Measurements from ENCODE around the gene TMPRSS6.

The TMPRSS6 gene

GRCh38 chr22:37146051-37146385 is 36.5 kb upstream of the TMPRSS6 start:
- no peaks in the 10 kb centered on the region for H3K9me3 ChIP-seq (ENCODE audit: control insufficient read depth, insufficient read depth, low read length)
- H3K9me2 ChIP-seq (replicated peaks; ENCODE audit: control insufficient read depth, low read length) = no peaks in the 10 kb centered on the region
- 0 out of 2 replicates have a peak, but pooled peaks cover 6% of the 10 kb centered on the region for H3K27me3 ChIP-seq (ENCODE audit: control insufficient read depth, low read length)
- no peak overlapping the region for H3K4me2 ChIP-seq (ENCODE audit: low read length)
- no peak overlapping the region for H3K4me3 ChIP-seq (ENCODE audit: low read length)
- no peaks in the 10 kb centered on the region for H3K79me2 ChIP-seq (ENCODE audit: control insufficient read depth, low read length)
- no peaks in the 10 kb centered on the region for H3K36me3 ChIP-seq (ENCODE audit: control insufficient read depth, low read length)
- no peak for TF ChIP-seq EZH2phosphoT487 (IDR thresholded peaks at IDR 0.05; ENCODE audit: borderline replicate concordance, low read length)
- no peaks in the 10 kb centered on the region for H4K20me1 ChIP-seq (ENCODE audit: control insufficient read depth, insufficient read depth, low read depth, low read length)
- H3F3A ChIP-seq (ENCODE audit: control insufficient read depth, insufficient read depth) = no peaks in the 10 kb centered on the region
- peaks cover 8% of the 10 kb centered on the region; the same call in 1 of the 2 replicates for H3K4me1 ChIP-seq (ENCODE audit: control insufficient read depth, low read length)
- no peak overlapping the region for H3K27ac ChIP-seq (ENCODE audit: low read depth, low read length)

DNA sequence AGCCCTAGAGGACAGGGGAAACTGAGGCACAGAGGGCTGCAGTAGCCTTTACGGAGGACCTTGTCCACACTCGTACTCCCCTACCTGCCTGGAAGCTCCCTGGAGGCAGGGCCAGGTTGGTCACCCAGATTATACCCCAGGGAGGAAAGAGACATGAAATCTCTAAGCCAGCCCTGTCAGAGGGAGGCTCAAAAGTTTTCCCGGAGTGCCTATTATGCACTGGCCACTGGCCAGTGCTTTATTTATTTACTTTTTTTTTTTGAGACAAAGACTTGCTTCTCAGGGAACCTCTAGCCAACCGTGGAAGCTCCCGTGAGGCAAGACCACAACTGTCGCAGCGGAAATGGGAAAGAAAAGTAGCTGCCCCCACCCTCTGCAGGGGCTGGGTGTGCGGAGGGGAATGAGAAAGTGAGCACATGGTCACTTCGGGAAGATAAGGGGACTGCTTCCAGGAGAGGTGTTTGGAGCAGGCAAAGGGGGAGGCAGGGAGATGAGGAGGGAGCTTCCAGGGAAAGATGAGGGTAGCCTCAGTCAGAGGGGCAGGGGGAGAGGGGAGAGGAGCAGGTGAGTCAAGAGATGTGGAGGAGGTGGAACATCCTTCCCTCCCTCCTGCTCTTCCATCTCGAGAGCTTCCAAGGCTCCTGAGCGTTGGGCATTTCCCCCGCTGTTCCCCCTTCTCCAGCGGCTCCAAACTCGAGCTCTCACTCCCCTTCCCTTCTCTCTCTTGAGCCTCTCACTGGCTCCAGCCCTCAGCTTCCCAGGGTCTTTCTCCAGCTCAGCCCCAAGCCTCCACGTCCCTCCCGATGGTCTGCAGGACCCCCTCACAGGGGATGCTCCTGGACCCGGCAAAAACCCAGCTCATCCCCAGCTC is 35.9 kb upstream of the TMPRSS6 start:
- no peaks in the 10 kb centered on the region for H3F3A ChIP-seq (ENCODE audit: control insufficient read depth, insufficient read depth)
- H4K20me1 ChIP-seq (ENCODE audit: control insufficient read depth, insufficient read depth, low read depth, low read length) = no peaks in the 10 kb centered on the region
- TF ChIP-seq, protein P1, sequence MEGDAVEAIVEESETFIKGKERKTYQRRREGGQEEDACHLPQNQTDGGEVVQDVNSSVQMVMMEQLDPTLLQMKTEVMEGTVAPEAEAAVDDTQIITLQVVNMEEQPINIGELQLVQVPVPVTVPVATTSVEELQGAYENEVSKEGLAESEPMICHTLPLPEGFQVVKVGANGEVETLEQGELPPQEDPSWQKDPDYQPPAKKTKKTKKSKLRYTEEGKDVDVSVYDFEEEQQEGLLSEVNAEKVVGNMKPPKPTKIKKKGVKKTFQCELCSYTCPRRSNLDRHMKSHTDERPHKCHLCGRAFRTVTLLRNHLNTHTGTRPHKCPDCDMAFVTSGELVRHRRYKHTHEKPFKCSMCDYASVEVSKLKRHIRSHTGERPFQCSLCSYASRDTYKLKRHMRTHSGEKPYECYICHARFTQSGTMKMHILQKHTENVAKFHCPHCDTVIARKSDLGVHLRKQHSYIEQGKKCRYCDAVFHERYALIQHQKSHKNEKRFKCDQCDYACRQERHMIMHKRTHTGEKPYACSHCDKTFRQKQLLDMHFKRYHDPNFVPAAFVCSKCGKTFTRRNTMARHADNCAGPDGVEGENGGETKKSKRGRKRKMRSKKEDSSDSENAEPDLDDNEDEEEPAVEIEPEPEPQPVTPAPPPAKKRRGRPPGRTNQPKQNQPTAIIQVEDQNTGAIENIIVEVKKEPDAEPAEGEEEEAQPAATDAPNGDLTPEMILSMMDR (IDR thresholded peaks at IDR 0.05; ENCODE audit: low read depth, low read length, poor library complexity, severe bottlenecking) = no peak
- TF ChIP-seq EZH2phosphoT487 (IDR thresholded peaks at IDR 0.05; ENCODE audit: borderline replicate concordance, low read length) = no peak
- no peak overlapping the region for H3K4me3 ChIP-seq (ENCODE audit: low read length)
- H3K9me2 ChIP-seq (replicated peaks; ENCODE audit: control insufficient read depth, low read length) = no peaks in the 10 kb centered on the region
- 0 out of 2 replicates have a peak, but pooled peaks cover 6% of the 10 kb centered on the region for H3K27me3 ChIP-seq (ENCODE audit: control insufficient read depth, low read length)
- no peaks in the 10 kb centered on the region for H3K9me3 ChIP-seq (ENCODE audit: control insufficient read depth, insufficient read depth, low read length)
- H3K4me1 ChIP-seq (ENCODE audit: control insufficient read depth, low read length) = peaks cover 8% of the 10 kb centered on the region; the same call in 1 of the 2 replicates
- no peaks in the 10 kb centered on the region for H3K79me2 ChIP-seq (ENCODE audit: control insufficient read depth, low read length)
- no peak overlapping the region for H3K4me2 ChIP-seq (ENCODE audit: low read length)
- H3K27ac ChIP-seq (ENCODE audit: low read depth, low read length) = no peak overlapping the region
- H3K36me3 ChIP-seq (ENCODE audit: control insufficient read depth, low read length) = no peaks in the 10 kb centered on the region

- H3F3A ChIP-seq (ENCODE audit: control insufficient read depth, insufficient read depth) = no peaks in the 10 kb centered on the region
- no peak overlapping the region for H3K4me2 ChIP-seq (ENCODE audit: low read length)
- no peaks in the 10 kb centered on the region for H3K9me3 ChIP-seq (ENCODE audit: control insufficient read depth, insufficient read depth, low read length)
- no peak overlapping the region for H3K27ac ChIP-seq (ENCODE audit: low read depth, low read length)
- no peaks in the 10 kb centered on the region for H3K36me3 ChIP-seq (ENCODE audit: control insufficient read depth, low read length)
- no peak for TF ChIP-seq EZH2phosphoT487 (IDR thresholded peaks at IDR 0.05; ENCODE audit: borderline replicate concordance, low read length)
- TF ChIP-seq, protein P1 (IDR thresholded peaks at IDR 0.05; ENCODE audit: low read depth, low read length, poor library complexity, severe bottlenecking) = no peak
- no peaks in the 10 kb centered on the region for H3K9me2 ChIP-seq (replicated peaks; ENCODE audit: control insufficient read depth, low read length)
- H3K4me3 ChIP-seq (ENCODE audit: low read length) = no peak overlapping the region
- H3K79me2 ChIP-seq (ENCODE audit: control insufficient read depth, low read length) = no peaks in the 10 kb centered on the region
- H3K4me1 ChIP-seq (ENCODE audit: control insufficient read depth, low read length) = no peaks in the 10 kb centered on the region
- 0 out of 2 replicates have a peak, but pooled peaks cover under 1% of the 10 kb centered on the region for H3K27me3 ChIP-seq (ENCODE audit: control insufficient read depth, low read length)
- no peaks in the 10 kb centered on the region for H4K20me1 ChIP-seq (ENCODE audit: control insufficient read depth, insufficient read depth, low read depth, low read length)
Measured at GRCh38 chr22:37144180-37144554, 34.7 kb upstream of the TMPRSS6 start.

DNA sequence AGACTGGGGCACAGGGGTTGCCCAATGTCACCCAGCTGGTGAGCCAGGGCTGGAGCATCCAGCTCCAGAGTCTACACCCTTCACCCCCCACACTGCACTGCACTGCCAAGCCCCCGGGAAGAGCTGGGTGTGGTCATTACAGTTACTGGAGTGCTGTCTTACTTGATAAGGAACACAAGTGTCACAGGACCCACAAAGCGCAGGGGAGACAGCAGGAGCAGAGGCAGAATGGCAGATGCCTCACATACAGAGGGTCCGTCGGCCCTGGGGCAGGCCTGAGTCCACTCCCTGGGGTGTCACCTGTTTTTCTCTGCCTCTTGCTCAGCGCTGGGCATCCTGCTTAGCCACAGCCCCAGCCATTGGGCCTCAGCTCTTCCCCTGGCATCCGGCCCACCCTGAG is 32.5 kb upstream of the TMPRSS6 start:
- Histone ChIP-seq H4K20me1 (ENCODE audit: control insufficient read depth, insufficient read depth, low read depth, low read length) (no peaks in the 10 kb centered on the region), H3F3A (ENCODE audit: control insufficient read depth, insufficient read depth) (no peaks in the 10 kb centered on the region), H3K9me3 (ENCODE audit: control insufficient read depth, insufficient read depth, low read length) (no peaks in the 10 kb centered on the region), H3K79me2 (ENCODE audit: control insufficient read depth, low read length) (no peaks in the 10 kb centered on the region), H3K4me1 (ENCODE audit: control insufficient read depth, low read length) (no peaks in the 10 kb centered on the region), H3K36me3 (ENCODE audit: control insufficient read depth, low read length) (no peaks in the 10 kb centered on the region), H3K27me3 (ENCODE audit: control insufficient read depth, low read length) (no peaks in the 10 kb centered on the region), H3K27ac (ENCODE audit: low read depth, low read length) (no peak overlapping the region), H3K9me2 (replicated peaks; ENCODE audit: control insufficient read depth, low read length) (no peaks in the 10 kb centered on the region), H3K4me2 (ENCODE audit: low read length) (no peak overlapping the region), H3K4me3 (ENCODE audit: low read length) (no peak overlapping the region)
- no peak for TF ChIP-seq EZH2phosphoT487 (IDR thresholded peaks at IDR 0.05; ENCODE audit: borderline replicate concordance, low read length)
- TF ChIP-seq, protein P1 (IDR thresholded peaks at IDR 0.05; ENCODE audit: low read depth, low read length, poor library complexity, severe bottlenecking) = no peak

All from DOHH2 (cell line).